ENCODE results near the gene TDRD7.

TDRD7 gene

DNA sequence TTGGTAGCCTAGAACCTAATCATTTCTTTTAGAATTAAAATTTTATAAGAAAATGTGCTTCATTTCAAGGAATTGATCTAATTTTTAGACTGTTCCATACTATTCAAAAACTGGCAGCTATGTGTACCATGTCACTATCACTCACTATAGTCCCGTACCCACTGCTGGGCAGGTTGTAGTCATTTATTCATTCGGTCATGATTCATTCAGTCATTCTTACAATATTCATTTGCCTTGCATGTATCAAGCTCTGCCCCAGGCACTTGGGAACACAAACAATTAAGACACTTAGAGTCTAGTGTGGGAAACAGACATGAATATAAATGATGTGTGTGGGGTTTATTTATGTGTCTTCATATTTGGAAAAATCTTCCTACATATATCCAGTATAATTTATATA, 26.4 kb downstream of the TDRD7 start:
- no peak for DNase-seq (ENCODE audit: extremely low read depth, insufficient read length)
- Histone ChIP-seq H3K4me3 (replicated peaks; ENCODE audit: low read depth, low read length) (no peak overlapping the region), H3K27me3 (replicated peaks; ENCODE audit: control insufficient read depth, insufficient read depth, low read length) (no peaks in the 10 kb centered on the region), H3K36me3 (ENCODE audit: control insufficient read depth, insufficient read depth, low read length) (no peaks in the 10 kb centered on the region; the same call in 1 of the 2 replicates)
- TF ChIP-seq, protein P1, sequence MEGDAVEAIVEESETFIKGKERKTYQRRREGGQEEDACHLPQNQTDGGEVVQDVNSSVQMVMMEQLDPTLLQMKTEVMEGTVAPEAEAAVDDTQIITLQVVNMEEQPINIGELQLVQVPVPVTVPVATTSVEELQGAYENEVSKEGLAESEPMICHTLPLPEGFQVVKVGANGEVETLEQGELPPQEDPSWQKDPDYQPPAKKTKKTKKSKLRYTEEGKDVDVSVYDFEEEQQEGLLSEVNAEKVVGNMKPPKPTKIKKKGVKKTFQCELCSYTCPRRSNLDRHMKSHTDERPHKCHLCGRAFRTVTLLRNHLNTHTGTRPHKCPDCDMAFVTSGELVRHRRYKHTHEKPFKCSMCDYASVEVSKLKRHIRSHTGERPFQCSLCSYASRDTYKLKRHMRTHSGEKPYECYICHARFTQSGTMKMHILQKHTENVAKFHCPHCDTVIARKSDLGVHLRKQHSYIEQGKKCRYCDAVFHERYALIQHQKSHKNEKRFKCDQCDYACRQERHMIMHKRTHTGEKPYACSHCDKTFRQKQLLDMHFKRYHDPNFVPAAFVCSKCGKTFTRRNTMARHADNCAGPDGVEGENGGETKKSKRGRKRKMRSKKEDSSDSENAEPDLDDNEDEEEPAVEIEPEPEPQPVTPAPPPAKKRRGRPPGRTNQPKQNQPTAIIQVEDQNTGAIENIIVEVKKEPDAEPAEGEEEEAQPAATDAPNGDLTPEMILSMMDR (IDR thresholded peaks at IDR 0.05; ENCODE audit: insufficient read depth, low read length, poor library complexity, severe bottlenecking): no peak

DNA sequence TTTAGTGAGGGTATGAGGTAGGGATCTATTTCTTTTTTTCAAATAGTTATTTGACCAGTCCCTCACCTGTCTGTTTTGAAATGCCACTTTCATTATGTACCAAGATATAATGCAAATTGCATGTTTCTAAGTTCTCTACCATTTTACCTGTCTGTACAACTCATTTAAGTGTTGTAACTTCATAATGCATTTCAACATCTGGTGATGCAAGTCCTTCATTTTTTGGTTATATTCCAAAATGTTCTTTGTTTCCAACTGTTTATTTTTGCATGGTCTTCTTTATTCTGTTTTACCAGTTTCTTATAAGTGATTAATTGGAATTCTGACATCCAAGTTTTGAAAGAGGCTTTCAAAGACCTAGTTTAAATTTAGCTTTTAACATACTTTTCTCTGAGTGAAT, 26.8 kb downstream of the TDRD7 start:
- H3K4me3 ChIP-seq (replicated peaks; ENCODE audit: low read depth, low read length): no peak overlapping the region
- no peaks in the 10 kb centered on the region; the same call in 1 of the 2 replicates for H3K36me3 ChIP-seq (ENCODE audit: control insufficient read depth, insufficient read depth, low read length)
- no peaks in the 10 kb centered on the region for H3K27me3 ChIP-seq (replicated peaks; ENCODE audit: control insufficient read depth, insufficient read depth, low read length)
- TF ChIP-seq, protein P1 (IDR thresholded peaks at IDR 0.05; ENCODE audit: insufficient read depth, low read length, poor library complexity, severe bottlenecking): no peak
- DNase-seq (ENCODE audit: extremely low read depth, insufficient read length): no peak

DNA sequence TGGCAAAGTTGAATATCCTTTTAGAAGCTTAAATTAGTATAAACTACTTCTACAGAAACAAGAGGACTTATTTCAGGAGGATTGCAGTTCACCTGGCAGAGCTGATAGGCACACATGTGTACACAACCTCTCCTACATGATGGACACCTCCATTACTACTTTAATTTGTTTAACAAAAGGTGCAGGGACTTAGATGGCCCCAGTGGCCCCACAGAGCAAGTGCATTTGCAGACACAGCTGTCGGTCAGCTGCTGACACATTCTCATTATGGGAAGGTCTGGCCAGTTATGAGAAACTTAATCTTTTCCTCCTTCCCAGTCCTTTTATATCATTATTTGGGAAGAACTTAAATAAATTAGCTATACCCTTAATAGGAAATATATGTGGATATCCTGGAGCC, 28.3 kb downstream of the TDRD7 start:
- H3K36me3 ChIP-seq (ENCODE audit: control insufficient read depth, insufficient read depth, low read length): 0 out of 2 replicates have a peak, but pooled peaks cover 1% of the 10 kb centered on the region
- no peak for DNase-seq (ENCODE audit: extremely low read depth, insufficient read length)
- TF ChIP-seq, protein P1 (IDR thresholded peaks at IDR 0.05; ENCODE audit: insufficient read depth, low read length, poor library complexity, severe bottlenecking): no peak

DNA sequence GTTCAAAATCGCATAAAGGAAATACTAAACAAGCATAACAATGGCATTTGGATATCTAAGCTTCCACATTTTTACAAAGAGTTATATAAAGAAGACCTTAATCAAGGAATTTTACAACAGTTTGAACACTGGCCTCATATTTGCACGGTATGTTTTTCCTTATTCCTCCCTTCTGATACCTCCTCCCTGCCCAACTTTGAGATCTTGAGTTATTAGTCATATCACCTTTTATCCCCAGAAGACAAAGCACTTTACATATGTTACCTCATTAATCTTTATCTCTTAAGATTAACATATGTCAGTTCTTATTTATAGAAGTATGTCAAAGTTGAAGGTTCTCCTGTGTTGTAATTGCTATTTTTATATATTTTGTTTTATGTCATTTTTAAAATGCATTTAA, 29.8 kb downstream of the TDRD7 start:
- Histone ChIP-seq H3K4me3 (replicated peaks; ENCODE audit: low read depth, low read length) (no peak overlapping the region), H3K36me3 (ENCODE audit: control insufficient read depth, insufficient read depth, low read length) (0 out of 2 replicates have a peak, but pooled peaks cover 1% of the 10 kb centered on the region), H3K27me3 (replicated peaks; ENCODE audit: control insufficient read depth, insufficient read depth, low read length) (no peaks in the 10 kb centered on the region)
- TF ChIP-seq, protein P1 (IDR thresholded peaks at IDR 0.05; ENCODE audit: insufficient read depth, low read length, poor library complexity, severe bottlenecking): no peak
- no peak for DNase-seq (ENCODE audit: extremely low read depth, insufficient read length)

More for the DNA sequence above, 28.3 kb downstream of the TDRD7 start:
- no peak overlapping the region for H3K4me3 ChIP-seq (replicated peaks; ENCODE audit: low read depth, low read length)
- no peaks in the 10 kb centered on the region for H3K27me3 ChIP-seq (replicated peaks; ENCODE audit: control insufficient read depth, insufficient read depth, low read length)

DNA sequence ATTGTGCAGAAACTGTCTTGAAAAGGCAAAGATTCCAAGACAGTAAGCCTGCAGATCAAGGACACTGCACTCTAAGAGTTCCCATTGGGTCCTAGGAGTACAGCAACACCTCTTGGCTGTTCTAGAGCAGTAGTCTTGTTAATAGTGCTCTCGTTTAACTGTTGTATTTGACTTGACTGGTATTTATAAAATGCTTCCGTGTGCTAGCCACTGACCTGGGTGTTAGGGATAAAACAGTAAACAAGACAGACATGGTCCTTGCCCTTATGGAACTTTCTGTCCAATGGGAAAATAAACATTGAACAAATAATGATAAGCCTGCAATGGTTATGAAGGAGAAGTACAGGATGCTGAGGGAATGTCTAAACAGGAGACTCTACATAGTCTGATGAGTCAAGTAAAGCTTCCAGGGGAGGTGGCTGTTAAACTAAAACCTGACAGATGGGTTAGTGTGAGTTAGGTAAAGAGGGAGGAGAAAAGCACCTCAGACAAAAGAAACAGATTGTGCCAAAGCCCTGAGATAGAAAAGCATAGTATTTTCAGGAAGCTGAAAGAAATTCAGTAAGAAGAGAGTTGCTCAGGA, 33.3 kb downstream of the TDRD7 start:
- peaks cover 1% of the 10 kb centered on the region; the same call in 1 of the 2 replicates for H3K36me3 ChIP-seq (ENCODE audit: control insufficient read depth, insufficient read depth, low read length)
- DNase-seq (ENCODE audit: extremely low read depth, insufficient read length): no peak

More for the DNA sequence above, 33.3 kb downstream of the TDRD7 start:
- no peak overlapping the region for H3K4me3 ChIP-seq (replicated peaks; ENCODE audit: low read depth, low read length)
- H3K27me3 ChIP-seq (replicated peaks; ENCODE audit: control insufficient read depth, insufficient read depth, low read length): no peaks in the 10 kb centered on the region
- TF ChIP-seq, protein P1 (IDR thresholded peaks at IDR 0.05; ENCODE audit: insufficient read depth, low read length, poor library complexity, severe bottlenecking): no peak
